HCT116 (cell line): ENCODE data around the gene AOC1. TPM values are rescaled to one million over a fixed set of nuclear protein-coding genes. Genes with fewer than 3 reads are reported as not detected.

Source experiments
- ATAC-seq: fragments of 200-7000 bp; cut with Tn5 transposase; 2 replicates; pipeline ENCODE4 v1.9.1; 2020; ENCODE audit warnings: mild to moderate bottlenecking, moderate library complexity
- BruUV-seq: library from RNA; stranded (reverse); fragments of 400-500 nt; replicated peaks from 2 replicates; lab custom pipeline; 2021; lab: Mats Ljungman, UMichigan
- CTCF ChIA-PET: fragments of 300-600 bp; sonication (Branson Sonifier 250); formaldehyde crosslinking; loops from one replicate; lab custom pipeline; 2021; ENCODE audit warnings: antibody characterized with exemption; lab: Charles Lee
- POLR2A ChIA-PET: fragments of 300-600, 350-600 bp; sonication (Branson Sonifier 250); formaldehyde crosslinking; loops from one replicate; lab custom pipeline; 2021; ENCODE audit warnings: antibody characterized with exemption; lab: Charles Lee
- RAD21 ChIA-PET, 2 experiments: fragments of 300-600 bp; sonication (Branson Sonifier 250); formaldehyde crosslinking; loops; one replicate each; lab custom pipeline; 2023; ENCODE audit warnings: low total read pairs in 2 of 2; ENCODE audit not compliant: uncharacterized antibody in 2 of 2, unreplicated experiment in 2 of 2, low non-redundant PET in 1 of 2; lab: Charles Lee
- DNase-seq: peaks from one replicate; pipeline ENCODE4 v3.0.0-alpha.2; 2010; ENCODE audit warnings: low read depth, low spot score
- H2AFZ ChIP-seq: fragments of 200-600 bp; shearing (Covaris generic), sonication (generic); 2 replicates; pipeline ENCODE4 v1.6.1; 2017; ENCODE audit warnings: low read depth, mixed run types, mixed read lengths, antibody characterized with exemption, low read length; ENCODE audit not compliant: poor library complexity, severe bottlenecking
- H3K27ac ChIP-seq: 2 replicates; pipeline ENCODE4 v1.5.1; 2012; ENCODE audit warnings: low read depth, low read length
- H3K27me3 ChIP-seq: fragments of 200-600 bp; sonication (generic); 2 replicates; pipeline ENCODE4 v1.6.1; 2016; ENCODE audit warnings: mixed run types, low read length, mixed read lengths; ENCODE audit not compliant: insufficient read depth
- H3K36me3 ChIP-seq, 2 experiments: fragments of 200-500 bp in 1 of 2; fragments of 200-600 bp in 1 of 2; sonication (Bioruptor generic) in 1 of 2; sonication (generic) in 1 of 2; 2 replicates each; pipeline versions ENCODE4 v1.5.1 to v1.6.1; 2014 to 2016; ENCODE audit warnings: low read length in 2 of 2, inconsistent platforms in 1 of 2, mixed read lengths in 1 of 2, mixed run types in 1 of 2; ENCODE audit not compliant: insufficient read depth in 2 of 2, control insufficient read depth in 1 of 2
- H3K4me1 ChIP-seq, 2 experiments: fragments of 200-600 bp in 1 of 2; sonication (generic) in 1 of 2; 2 replicates each; pipeline versions ENCODE4 v1.5.1 to v1.6.1; 2012 to 2017; ENCODE audit warnings: low read length in 2 of 2, inconsistent platforms in 1 of 2, mild to moderate bottlenecking in 1 of 2, mixed read lengths in 1 of 2, mixed run types in 1 of 2, moderate library complexity in 1 of 2; ENCODE audit not compliant: insufficient read depth in 2 of 2, control insufficient read depth in 1 of 2
- H3K4me2 ChIP-seq: fragments of 200-600 bp; sonication (generic); 2 replicates; pipeline ENCODE4 v1.6.1; 2017; ENCODE audit warnings: mixed run types, low read length, mixed read lengths
- H3K4me3 ChIP-seq, 2 experiments: fragments of 200-600 bp in 1 of 2; sonication (generic) in 1 of 2; replicated peaks in 1 of 2; 2 replicates each; pipeline ENCODE4 v1.5.1; 2011 to 2016; ENCODE audit warnings: low read length in 2 of 2, control low read depth in 1 of 2, low read depth in 1 of 2, mild to moderate bottlenecking in 1 of 2, mixed read lengths in 1 of 2, mixed run types in 1 of 2
- H3K79me2 ChIP-seq: fragments of 200-600 bp; sonication (generic); 2 replicates; pipeline ENCODE4 v1.6.1; 2017; ENCODE audit warnings: mild to moderate bottlenecking, mixed run types, low read length, moderate library complexity, mixed read lengths; ENCODE audit not compliant: insufficient read depth
- H3K9ac ChIP-seq: fragments of 200-600 bp; sonication (generic); 2 replicates; pipeline ENCODE4 v1.6.1; 2016; ENCODE audit warnings: low read length, mixed read lengths
- H3K9me2 ChIP-seq: fragments of 200-600 bp; sonication (generic), shearing (Covaris generic); 2 replicates; pipeline ENCODE4 v1.6.1; 2017; ENCODE audit warnings: mixed run types, mild to moderate bottlenecking, moderate library complexity; ENCODE audit not compliant: insufficient read depth
- H3K9me3 ChIP-seq, 2 experiments: fragments of 200-500 bp in 1 of 2; fragments of 200-600 bp in 1 of 2; sonication (Bioruptor generic) in 1 of 2; sonication (generic) in 1 of 2; 2 replicates each; pipeline ENCODE4 v1.6.1; 2014 to 2017; ENCODE audit warnings: low read length in 2 of 2, mixed read lengths in 2 of 2, inconsistent platforms in 1 of 2, low read depth in 1 of 2, mild to moderate bottlenecking in 1 of 2, mixed run types in 1 of 2, moderate library complexity in 1 of 2; ENCODE audit not compliant: control insufficient read depth in 1 of 2, insufficient read depth in 1 of 2
- H4K20me1 ChIP-seq: fragments of 200-600 bp; sonication (generic), shearing (Covaris generic); 2 replicates; pipeline ENCODE4 v1.6.1; 2017; ENCODE audit warnings: mixed run types, mild to moderate bottlenecking, moderate library complexity; ENCODE audit not compliant: insufficient read depth
- CBX3 ChIP-seq: IDR thresholded peaks from 2 replicates; pipeline ENCODE4 v1.6.1; 2012; ENCODE audit warnings: low read depth
- CEBPB ChIP-seq: IDR thresholded peaks from 2 replicates; pipeline ENCODE4 v1.6.1; 2012; ENCODE audit warnings: low read depth
- ELF1 ChIP-seq: IDR thresholded peaks from 2 replicates; pipeline ENCODE4 v1.6.1; 2012; ENCODE audit warnings: low read depth, borderline replicate concordance
- EZH2 ChIP-seq: fragments of 200-600 bp; sonication (generic); IDR thresholded peaks from 2 replicates; pipeline ENCODE4 v1.6.1; 2017; ENCODE audit warnings: antibody characterized with exemption, mixed run types
- FOSL1 ChIP-seq: IDR thresholded peaks from 2 replicates; pipeline ENCODE4 v1.6.1; 2012; ENCODE audit warnings: low read depth
- MAX ChIP-seq: IDR thresholded peaks from 2 replicates; pipeline ENCODE4 v1.6.1; 2012
- POLR2A ChIP-seq: IDR thresholded peaks from 2 replicates; pipeline ENCODE4 v1.7.0; 2011; ENCODE audit warnings: borderline replicate concordance; ENCODE audit not compliant: insufficient read depth, insufficient read length; ENCODE audit errors: extremely low read depth
- POLR2AphosphoS5 ChIP-seq: IDR thresholded peaks from 2 replicates; pipeline ENCODE4 v1.6.1; 2011; ENCODE audit warnings: mild to moderate bottlenecking, low read depth, low read length, moderate library complexity
- RAD21 ChIP-seq: IDR thresholded peaks from 2 replicates; pipeline ENCODE4 v1.6.1; 2012; ENCODE audit warnings: low read depth, mild to moderate bottlenecking
- SP1 ChIP-seq: IDR thresholded peaks from 2 replicates; pipeline ENCODE4 v1.6.1; 2012; ENCODE audit warnings: low read depth
- SRF ChIP-seq: IDR thresholded peaks from 2 replicates; pipeline ENCODE4 v1.6.1; 2012; ENCODE audit warnings: low read depth
- TCF7L2 ChIP-seq: IDR thresholded peaks from 2 replicates; pipeline ENCODE4 v1.7.0; 2011; ENCODE audit warnings: borderline replicate concordance, inconsistent platforms; ENCODE audit not compliant: insufficient read depth, insufficient read length; ENCODE audit errors: extremely low read depth
- YY1 ChIP-seq: IDR thresholded peaks from 2 replicates; pipeline ENCODE4 v1.6.1; 2011; ENCODE audit warnings: low read length, low read depth, moderate library complexity, mild to moderate bottlenecking; ENCODE audit not compliant: insufficient replicate concordance; ENCODE audit errors: extremely low read depth
- ZFX ChIP-seq: fragments of 450-650 bp; IDR thresholded peaks from 2 replicates; pipeline ENCODE4 v1.6.1; 2017
- ZNF274 ChIP-seq: fragments of 200-500 bp; sonication (Bioruptor generic); IDR thresholded peaks from 2 replicates; pipeline ENCODE4 v1.6.1; 2014; ENCODE audit warnings: mild to moderate bottlenecking, low read depth, low read length, inconsistent platforms
- intact Hi-C: fragments of 100-400 bp; cut with micrococcal nuclease; formaldehyde crosslinking; loops from 2 replicates; pipeline ENCODE4 v1.10.0; 2022
- total RNA-seq: library from RNA; stranded (reverse); gene quantifications from one replicate; pipeline ENCODE4 v1.2.1, GENCODE V29; 2021; ENCODE audit not compliant: unreplicated experiment

AOC1 gene
- total RNA-seq, 1 experiment from 2014 or later: 0.37 TPM

- no peaks in the 10 kb centered on the region for H3K9me2 ChIP-seq
- DNase-seq (no peak), ATAC-seq (no peak)
- H3K27me3 ChIP-seq: peaks cover 23% of the 10 kb centered on the region
- no peak overlapping the region for H3K27ac ChIP-seq
- no peak overlapping the region for H3K9ac ChIP-seq
- H3K36me3 ChIP-seq: no peaks in the 10 kb centered on the region
- H3K9me3 ChIP-seq: no peaks in the 10 kb centered on the region
- intact Hi-C loops: no loop called here
- ChIA-PET POLR2A (no interaction called here), CTCF (no interaction called here), RAD21 (no interaction called here)
- no peak for TF ChIP-seq ZFX
- TF ChIP-seq TCF7L2: no peak
- no peak for TF ChIP-seq SP1
- TF ChIP-seq YY1: no peak
- no peak for TF ChIP-seq POLR2A
- no peak for TF ChIP-seq ELF1
- TF ChIP-seq CEBPB: no peak
- TF ChIP-seq CBX3: no peak
- no peak for TF ChIP-seq RAD21
- TF ChIP-seq SRF: no peak
- no peak for TF ChIP-seq POLR2AphosphoS5
- no peak for TF ChIP-seq MAX
- no peak for TF ChIP-seq FOSL1
- no peak for TF ChIP-seq ZNF274
- TF ChIP-seq EZH2: no peak
- H3K79me2 ChIP-seq: no peaks in the 10 kb centered on the region
- H4K20me1 ChIP-seq: no peaks in the 10 kb centered on the region
- H3K4me1 ChIP-seq: no peaks in the 10 kb centered on the region
- no peak overlapping the region for H3K4me3 ChIP-seq
- BruUV-seq: no TSS peak
- H3K4me2 ChIP-seq: no peak overlapping the region
- no peak overlapping the region for H2AFZ ChIP-seq
These were observed 2.7 kb downstream of the AOC1 start for GRCh38 chr7:150855046-150855445.
